Prostate gland (tissue), 2 donors: ENCODE results near the gene SOCS6.

Experiments used
- CTCF ChIP-seq, 4 experiments: fragments of 200-600 bp in 2 of 4; fragments of 450-650 bp in 2 of 4; sonication (generic) in 2 of 4; IDR thresholded peaks; 1 replicate in 3 of 4; 2 replicates in 1 of 4; pipeline ENCODE4 v1.5.1; 2016 to 2019; ENCODE audit warnings: antibody characterized with exemption in 4 of 4, mild to moderate bottlenecking in 2 of 4, moderate library complexity in 2 of 4
- POLR2A ChIP-seq: fragments of 450-650 bp; IDR thresholded peaks from one replicate; pipeline ENCODE4 v1.6.1; 2016; ENCODE audit warnings: antibody characterized with exemption, mild to moderate bottlenecking
- POLR2AphosphoS5 ChIP-seq: sonication (generic); formaldehyde crosslinking; IDR thresholded peaks from one replicate; pipeline ENCODE4 v1.6.1; 2017; ENCODE audit warnings: antibody characterized with exemption

- TF ChIP-seq CTCF (IDR thresholded peaks at IDR 0.05), result no peak
- TF ChIP-seq POLR2A, result no peak
- no peak for TF ChIP-seq POLR2AphosphoS5
Measured at GRCh38 chr18:70335892-70336726, 47.3 kb downstream of the SOCS6 start.
